ENCODE data around the gene SPTB.

SPTB gene

DNA sequence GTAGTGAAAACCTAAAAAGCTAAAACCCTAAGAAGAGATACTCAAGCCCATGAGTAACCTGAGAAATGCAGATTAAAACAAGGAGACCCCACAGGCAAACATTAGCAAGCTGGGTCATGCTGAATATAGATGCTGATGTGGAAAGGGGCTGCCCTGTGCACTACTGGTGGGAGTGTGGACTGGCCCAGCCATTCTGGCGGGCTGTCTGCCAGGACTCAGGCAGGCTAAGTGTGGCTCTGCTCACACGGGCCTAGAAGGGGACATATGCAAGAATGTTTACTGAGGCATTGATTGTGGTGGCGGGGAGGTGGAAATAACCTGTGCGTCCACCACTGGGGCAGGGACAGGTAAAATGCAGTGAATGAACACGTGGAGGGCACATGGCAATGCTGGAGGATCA, 48.3 kb downstream of the SPTB start:
- Histone ChIP-seq H3K27ac (ENCODE audit: low read length) (no peak overlapping the region), H2AFZ (ENCODE audit: low read depth, low read length) (no peak overlapping the region), H3K36me3 (ENCODE audit: insufficient read depth, low read length) (no peaks in the 10 kb centered on the region), H4K20me1 (ENCODE audit: insufficient read depth, low read length) (no peaks in the 10 kb centered on the region; the same call in 1 of the 2 replicates), H3K4me2 (ENCODE audit: insufficient read depth, low read length) (no peak overlapping the region), H3K9ac (ENCODE audit: low read depth, low read length) (no peak overlapping the region), H3K27me3 (ENCODE audit: insufficient read depth, low read length, poor library complexity) (peaks cover 36% of the 10 kb centered on the region), H3K9me3 (ENCODE audit: insufficient read depth, low read length, severe bottlenecking) (no peaks in the 10 kb centered on the region), H3K79me2 (ENCODE audit: insufficient read depth, low read length) (no peaks in the 10 kb centered on the region), H3K4me3 (ENCODE audit: low read depth in 1 of 2, low read length in 2 of 2) (no peak overlapping the region), H3K4me1 (ENCODE audit: insufficient read depth, low read length) (no peaks in the 10 kb centered on the region)
- TF ChIP-seq EZH2 (IDR thresholded peaks at IDR 0.05; ENCODE audit: borderline replicate concordance, low read depth, low read length, severe bottlenecking), result no peak
- no peak for TF ChIP-seq CTCF (IDR thresholded peaks at IDR 0.05; ENCODE audit: borderline replicate concordance, extremely low read depth, low read length, poor library complexity, severe bottlenecking)
- DNase-seq (no peak), ATAC-seq (ENCODE audit: insufficient read depth, low read depth) (no peak)

DNA sequence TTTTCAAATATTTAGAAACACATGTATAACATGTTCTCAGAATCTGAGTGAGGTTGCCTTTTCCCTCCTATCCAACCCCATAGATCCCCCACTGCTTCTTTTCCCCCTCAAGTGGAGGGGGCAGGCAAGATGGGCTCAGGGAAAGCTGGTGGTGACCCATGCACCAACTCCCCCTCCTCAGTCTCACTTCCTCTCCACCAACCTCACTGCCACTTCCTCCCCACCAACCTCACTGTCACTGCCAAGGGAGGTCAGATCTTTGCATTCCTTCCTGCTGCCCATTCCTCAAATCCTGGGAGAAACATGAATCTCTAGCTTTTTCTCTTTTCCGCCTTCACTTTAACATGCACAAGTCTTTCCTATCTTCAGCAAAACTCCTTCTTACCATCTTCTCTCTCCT, 48.7 kb downstream of the SPTB start:
- no peak for ATAC-seq (ENCODE audit: insufficient read depth, low read depth)
- no peak overlapping the region for H3K4me2 ChIP-seq (ENCODE audit: insufficient read depth, low read length)

GRCh38 chr14:64828071-64828470, 51.6 kb downstream of the SPTB start:
- no peak for TF ChIP-seq CTCF (IDR thresholded peaks at IDR 0.05; ENCODE audit: borderline replicate concordance, extremely low read depth, low read length, poor library complexity, severe bottlenecking)
- TF ChIP-seq EZH2 (IDR thresholded peaks at IDR 0.05; ENCODE audit: borderline replicate concordance, low read depth, low read length, severe bottlenecking), result no peak
- H3K9me3 ChIP-seq (ENCODE audit: insufficient read depth, low read length, severe bottlenecking), result no peaks in the 10 kb centered on the region
- no peak for DNase-seq
- no peaks in the 10 kb centered on the region for H3K36me3 ChIP-seq (ENCODE audit: insufficient read depth, low read length)
- no peak overlapping the region for H3K27ac ChIP-seq (ENCODE audit: low read length)
- H4K20me1 ChIP-seq (ENCODE audit: insufficient read depth, low read length), result no peaks in the 10 kb centered on the region; the same call in none of the 2 replicates
- no peak overlapping the region for H2AFZ ChIP-seq (ENCODE audit: low read depth, low read length)
- no peak for ATAC-seq (ENCODE audit: insufficient read depth, low read depth)
- H3K9ac ChIP-seq (ENCODE audit: low read depth, low read length), result no peak overlapping the region
- peaks cover 36% of the 10 kb centered on the region for H3K27me3 ChIP-seq (ENCODE audit: insufficient read depth, low read length, poor library complexity)
- H3K4me3 ChIP-seq (ENCODE audit: low read depth in 1 of 2, low read length in 2 of 2), result no peak overlapping the region
- no peaks in the 10 kb centered on the region for H3K79me2 ChIP-seq (ENCODE audit: insufficient read depth, low read length)
- H3K4me2 ChIP-seq (ENCODE audit: insufficient read depth, low read length), result no peak overlapping the region
- no peaks in the 10 kb centered on the region for H3K4me1 ChIP-seq (ENCODE audit: insufficient read depth, low read length)

More for the DNA sequence above, 48.7 kb downstream of the SPTB start:
- TF ChIP-seq EZH2 (IDR thresholded peaks at IDR 0.05; ENCODE audit: borderline replicate concordance, low read depth, low read length, severe bottlenecking), result no peak
- no peak for TF ChIP-seq CTCF (IDR thresholded peaks at IDR 0.05; ENCODE audit: borderline replicate concordance, extremely low read depth, low read length, poor library complexity, severe bottlenecking)
- Histone ChIP-seq H4K20me1 (ENCODE audit: insufficient read depth, low read length) (no peaks in the 10 kb centered on the region; the same call in 1 of the 2 replicates), H3K27me3 (ENCODE audit: insufficient read depth, low read length, poor library complexity) (peaks cover 35% of the 10 kb centered on the region), H3K9ac (ENCODE audit: low read depth, low read length) (no peak overlapping the region), H3K27ac (ENCODE audit: low read length) (no peak overlapping the region), H3K4me1 (ENCODE audit: insufficient read depth, low read length) (no peaks in the 10 kb centered on the region), H3K79me2 (ENCODE audit: insufficient read depth, low read length) (no peaks in the 10 kb centered on the region), H2AFZ (ENCODE audit: low read depth, low read length) (no peak overlapping the region), H3K36me3 (ENCODE audit: insufficient read depth, low read length) (no peaks in the 10 kb centered on the region), H3K4me3 (ENCODE audit: low read depth in 1 of 2, low read length in 2 of 2) (no peak overlapping the region), H3K9me3 (ENCODE audit: insufficient read depth, low read length, severe bottlenecking) (no peaks in the 10 kb centered on the region)
- DNase-seq, result no peak

- Histone ChIP-seq H3K27ac (ENCODE audit: low read length) (no peak overlapping the region), H2AFZ (ENCODE audit: low read depth, low read length) (no peak overlapping the region), H3K9me3 (ENCODE audit: insufficient read depth, low read length, severe bottlenecking) (no peaks in the 10 kb centered on the region), H3K4me1 (ENCODE audit: insufficient read depth, low read length) (no peaks in the 10 kb centered on the region), H3K4me2 (ENCODE audit: insufficient read depth, low read length) (no peak overlapping the region), H4K20me1 (ENCODE audit: insufficient read depth, low read length) (no peaks in the 10 kb centered on the region; the same call in none of the 2 replicates), H3K36me3 (ENCODE audit: insufficient read depth, low read length) (no peaks in the 10 kb centered on the region), H3K79me2 (ENCODE audit: insufficient read depth, low read length) (no peaks in the 10 kb centered on the region), H3K9ac (ENCODE audit: low read depth, low read length) (no peak overlapping the region), H3K27me3 (ENCODE audit: insufficient read depth, low read length, poor library complexity) (peaks cover 35% of the 10 kb centered on the region), H3K4me3 (ENCODE audit: low read depth in 1 of 2, low read length in 2 of 2) (no peak overlapping the region)
- no peak for TF ChIP-seq EZH2 (IDR thresholded peaks at IDR 0.05; ENCODE audit: borderline replicate concordance, low read depth, low read length, severe bottlenecking)
- ATAC-seq (ENCODE audit: insufficient read depth, low read depth), result no peak
- DNase-seq, result no peak
Measured at GRCh38 chr14:64826845-64827244, 52.9 kb downstream of the SPTB start.

Data from DND-41 (cell line).